ENCODE data around the gene WNT7B.
"Not testable (repeated sequence)": the region's sequence is repeated elsewhere in the genome, so short reads cannot be mapped to it uniquely, and the experiment has no call there.

Gene WNT7B

GRCh38 chr22:46007848-46008261 lies 30.9 kb upstream of the WNT7B start:
- no peak for DNase-seq

- peak; percentile 26 to 43 for DNase-seq
Measured at GRCh38 chr22:46007003-46007847, 30.3 kb upstream of the WNT7B start.

GRCh38 chr22:46006379-46007002 lies 29.5 kb upstream of the WNT7B start:
- DNase-seq: peak in 1 of 2 experiments; percentile 16

DNA sequence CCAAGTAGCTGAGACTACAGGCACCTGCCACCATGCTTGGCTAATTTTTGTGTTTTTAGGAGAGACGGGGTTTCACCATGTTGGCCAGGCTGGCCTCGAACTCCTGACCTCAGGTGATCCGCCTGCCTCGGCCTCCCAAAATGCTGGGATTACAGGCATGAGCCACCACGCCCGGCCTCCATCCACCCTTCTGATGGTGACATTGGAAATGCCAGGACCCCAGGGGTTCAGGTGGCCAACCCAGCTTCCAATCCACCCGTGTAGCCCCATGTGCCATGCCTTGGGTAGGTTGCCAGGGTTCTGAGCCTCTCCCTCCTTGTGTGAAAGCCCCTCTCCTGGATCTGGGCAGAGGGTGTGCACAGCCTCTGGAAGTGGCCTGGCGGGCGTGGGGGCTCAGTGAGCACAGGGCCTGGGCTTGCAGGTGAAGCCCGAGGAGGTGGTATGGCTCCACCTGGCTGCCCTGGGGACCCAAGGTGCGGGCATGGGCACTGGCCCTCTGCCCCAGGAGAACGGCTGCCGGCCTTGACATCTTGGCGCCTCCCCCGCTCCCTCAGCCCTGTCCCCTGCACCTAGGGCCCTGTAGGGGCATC lies 28.2 kb upstream of the WNT7B start:
- DNase-seq: not testable (repeated sequence)

- no peak for DNase-seq
Measured at GRCh38 chr22:46004105-46004866, 27.3 kb upstream of the WNT7B start.

DNA sequence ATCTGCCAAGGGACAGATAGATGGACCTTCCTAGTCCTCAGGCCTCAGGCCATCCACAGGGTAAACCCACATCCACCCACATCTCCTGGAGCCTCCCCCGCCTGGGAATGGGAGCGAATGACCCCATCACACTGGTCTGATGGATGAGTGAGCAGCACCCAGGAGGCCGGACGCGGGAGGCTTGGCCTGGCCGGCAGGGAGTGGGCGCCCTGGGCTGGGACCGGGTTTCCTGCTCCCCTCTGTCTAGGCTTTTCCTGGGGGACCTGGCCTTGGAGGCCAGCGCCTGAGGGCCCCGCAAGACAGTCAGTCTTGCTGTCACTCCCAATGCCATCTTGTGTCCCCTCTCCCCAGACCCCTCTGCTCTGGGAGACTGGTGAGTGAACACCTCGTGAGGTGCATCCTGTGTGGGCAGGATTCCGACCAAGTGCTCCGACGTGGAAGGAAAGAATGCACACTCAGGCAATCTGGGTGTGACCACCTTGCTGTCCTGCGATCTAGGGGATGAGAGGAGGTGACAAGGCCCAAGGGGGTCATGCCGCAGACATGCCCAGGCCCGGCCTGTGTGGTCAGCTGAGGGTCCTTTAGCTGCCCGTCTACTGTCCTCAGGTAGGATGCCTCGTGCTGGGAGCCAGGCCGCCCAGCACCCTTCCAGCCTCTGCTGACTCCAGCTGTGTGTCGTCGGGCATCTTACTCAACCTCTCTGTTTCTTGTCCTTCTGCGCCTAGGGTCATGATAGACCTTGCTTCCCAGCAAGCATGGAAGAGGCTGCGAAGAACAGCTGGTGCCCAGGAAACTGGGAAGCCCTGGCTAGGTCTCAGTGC lies 26.5 kb upstream of the WNT7B start:
- no peak for DNase-seq

GRCh38 chr22:46002757-46003270 lies 25.9 kb upstream of the WNT7B start:
- peak in 1 of 2 experiments; percentile 10 for DNase-seq

GRCh38 chr22:46001426-46002106 lies 24.6 kb upstream of the WNT7B start:
- no peak for DNase-seq

DNA sequence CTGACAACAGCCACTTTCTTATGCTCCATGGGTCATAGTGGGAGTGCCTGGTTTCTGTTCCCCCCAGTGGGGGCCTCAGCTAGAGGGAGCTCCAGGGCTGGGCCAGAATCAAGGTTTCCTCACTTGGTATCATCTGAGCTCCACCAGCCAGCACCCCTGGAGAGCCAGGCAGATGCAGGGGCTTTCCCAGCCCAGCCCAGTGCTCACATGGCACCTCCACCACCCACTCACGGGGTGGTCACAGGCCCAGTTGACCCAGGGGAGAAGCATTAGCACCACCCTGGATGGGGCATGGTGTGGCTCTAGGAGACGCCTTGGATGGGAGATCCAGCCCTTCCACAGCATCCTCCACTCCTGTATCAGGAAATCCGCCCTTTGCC lies 24.1 kb upstream of the WNT7B start:
- no peak for DNase-seq

DNA sequence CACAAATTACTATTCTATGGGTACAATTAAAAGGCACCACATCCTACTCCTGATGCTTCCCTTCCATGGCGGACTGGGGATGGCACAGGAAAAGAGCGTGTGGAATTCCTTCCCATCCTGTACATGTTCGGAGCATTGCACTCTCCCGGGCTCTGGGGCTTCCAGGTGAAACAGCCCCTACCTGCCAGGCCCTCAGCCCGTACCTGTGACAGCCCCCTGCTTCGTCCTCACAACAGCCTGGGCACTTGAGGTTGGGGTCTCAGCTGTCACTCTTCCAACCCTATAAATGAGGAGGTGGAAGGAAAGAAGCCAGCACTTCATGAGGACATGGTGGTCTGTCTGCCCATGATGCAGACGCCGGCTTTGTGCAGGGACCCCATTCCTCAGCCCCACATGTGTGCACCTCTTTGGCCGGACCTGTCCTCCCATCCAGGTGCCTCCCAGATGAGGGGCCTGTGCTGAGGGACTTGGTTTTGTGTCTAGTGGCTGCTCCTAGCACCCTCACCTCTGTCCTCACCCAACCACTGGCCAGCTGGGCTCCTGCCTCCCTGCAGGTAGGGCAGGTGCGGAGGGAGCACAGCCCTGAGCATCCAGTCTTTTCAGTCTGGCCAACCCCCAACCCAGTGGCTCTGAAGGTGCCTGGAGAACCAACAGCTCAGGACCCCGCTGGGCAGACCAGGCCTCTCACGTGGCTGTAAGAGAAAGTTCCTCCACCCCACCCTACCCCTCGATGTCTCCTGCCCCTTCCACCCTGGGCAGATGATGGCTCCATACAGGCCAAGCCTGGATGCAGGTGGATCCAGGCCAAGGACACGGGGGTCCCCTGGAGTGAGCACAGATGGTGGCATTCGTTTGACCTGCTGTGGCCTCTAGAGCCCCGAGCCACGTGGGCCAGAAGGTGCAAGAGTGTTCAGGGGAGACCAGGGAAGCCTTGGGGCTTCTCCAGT lies 23.4 kb upstream of the WNT7B start:
- DNase-seq: no peak

- no peak for DNase-seq
Measured at GRCh38 chr22:45999379-45999971, 22.5 kb upstream of the WNT7B start.

- DNase-seq: no peak
Measured at GRCh38 chr22:45998638-45999378, 21.8 kb upstream of the WNT7B start.

DNA sequence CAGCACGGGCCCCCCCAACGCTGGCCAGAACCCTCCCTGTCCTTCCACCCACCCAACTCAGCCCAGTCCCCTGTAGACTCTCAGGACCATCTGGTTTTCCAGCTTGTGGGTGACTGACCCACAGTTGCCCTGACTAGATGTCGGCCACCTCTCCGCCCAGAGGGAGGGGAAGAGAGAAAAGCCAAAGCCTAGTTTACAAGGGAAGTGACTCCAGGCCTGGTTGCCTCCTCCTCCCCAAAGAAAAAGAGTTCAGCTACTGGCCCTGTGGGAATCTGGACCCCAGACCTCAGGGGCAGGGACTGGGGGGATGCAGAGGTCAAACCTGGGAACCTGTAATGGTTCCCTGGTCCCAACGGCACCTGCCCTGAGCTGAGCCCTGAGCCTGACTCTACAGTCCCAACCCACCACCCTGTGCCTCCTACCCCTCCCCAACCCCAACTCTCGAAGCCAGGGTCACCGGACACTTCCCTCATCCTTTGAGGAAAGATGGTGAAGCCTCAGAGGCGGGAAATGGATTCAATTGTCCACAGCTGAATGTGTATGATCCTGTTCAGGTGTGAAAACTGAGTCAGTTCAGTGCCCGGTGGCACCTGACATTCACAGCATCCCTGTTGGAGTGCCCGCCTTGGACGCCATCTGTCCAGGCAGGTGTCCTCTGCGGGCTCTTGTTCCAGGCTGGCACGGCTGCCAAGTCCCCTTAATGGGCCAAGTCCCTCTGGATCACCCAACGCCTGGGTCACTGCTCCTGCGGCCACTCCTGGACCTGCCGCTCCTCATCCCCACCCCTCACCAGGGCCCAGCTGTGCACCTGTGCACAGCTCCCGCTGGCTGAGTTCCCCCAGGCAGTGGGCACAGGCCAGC lies 21.0 kb upstream of the WNT7B start:
- no peak for DNase-seq

DNA sequence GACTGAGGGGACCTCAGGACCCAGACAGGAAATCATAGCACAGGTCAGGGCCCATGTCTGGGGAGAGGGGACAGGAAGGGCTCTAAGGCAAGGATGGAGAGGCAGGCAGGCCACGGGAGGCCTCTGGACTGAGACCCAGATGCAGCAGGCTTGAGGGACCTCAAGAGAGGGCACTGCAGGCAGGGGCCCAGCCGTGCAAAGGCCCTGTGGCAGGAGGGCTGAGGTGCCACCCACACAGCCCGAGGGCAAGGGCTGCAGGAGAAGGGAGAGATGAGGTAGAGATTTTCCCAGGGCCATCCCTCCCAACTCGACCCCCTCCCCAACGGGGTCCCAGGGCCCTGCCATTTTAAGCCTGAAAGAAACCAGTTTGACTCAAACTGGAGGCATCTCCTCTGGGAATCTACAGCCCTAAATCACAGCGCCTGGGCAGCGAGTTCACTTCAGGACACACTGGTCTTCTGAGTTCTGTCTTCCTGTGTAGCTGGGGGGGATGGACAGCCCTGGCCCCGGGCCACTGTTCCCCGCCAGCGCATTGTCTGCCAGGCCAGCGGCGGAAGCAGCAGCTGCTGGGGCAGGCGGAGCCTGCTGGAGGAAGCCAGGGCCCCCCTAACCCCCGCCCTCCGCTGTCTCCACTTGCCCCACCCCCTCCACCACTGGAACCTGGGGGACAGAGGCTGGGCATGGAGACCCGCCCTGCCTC lies 20.3 kb upstream of the WNT7B start:
- DNase-seq: no peak

DNA sequence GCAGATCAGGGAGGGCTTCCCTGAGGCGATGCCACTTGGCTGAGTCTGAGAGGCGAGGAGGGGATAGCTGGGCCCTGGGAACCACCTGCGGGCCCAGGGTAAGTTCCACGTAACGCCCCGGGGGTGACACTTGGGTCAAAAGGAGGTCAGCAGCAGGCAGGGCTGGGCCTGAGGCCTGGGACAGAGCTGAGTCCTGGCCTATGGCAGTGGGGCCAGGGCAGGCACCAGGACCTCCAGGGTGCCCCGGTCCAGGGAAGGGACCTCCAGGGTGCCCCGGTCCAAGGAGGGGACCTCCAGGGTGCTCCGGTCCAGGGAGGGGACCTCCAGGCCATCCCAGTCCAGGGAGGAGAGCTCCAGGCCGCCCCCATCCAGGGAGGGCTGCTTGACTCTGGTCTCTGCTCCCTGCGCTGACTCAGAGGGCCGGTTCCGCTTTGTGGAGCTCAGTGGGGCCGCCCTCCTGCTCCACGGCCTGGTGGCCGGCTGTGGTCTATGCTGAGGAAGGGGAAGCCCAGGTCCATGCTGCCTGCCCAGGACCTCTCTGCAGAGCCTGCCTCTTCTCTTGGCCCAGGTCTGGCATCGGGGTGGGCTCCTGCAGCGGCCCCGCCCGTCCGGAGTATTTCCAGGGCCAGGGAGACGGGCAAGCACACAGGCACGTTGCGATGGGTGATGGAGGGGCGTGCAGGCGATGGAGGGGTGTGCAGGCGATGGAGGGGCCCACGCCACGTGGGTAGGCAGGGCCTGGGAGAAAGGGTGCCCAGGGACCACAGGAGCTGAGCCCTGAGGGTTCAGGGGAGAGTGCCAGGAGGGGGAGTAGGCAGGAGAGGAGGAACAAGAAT lies 19.5 kb upstream of the WNT7B start:
- no peak for DNase-seq

DNA sequence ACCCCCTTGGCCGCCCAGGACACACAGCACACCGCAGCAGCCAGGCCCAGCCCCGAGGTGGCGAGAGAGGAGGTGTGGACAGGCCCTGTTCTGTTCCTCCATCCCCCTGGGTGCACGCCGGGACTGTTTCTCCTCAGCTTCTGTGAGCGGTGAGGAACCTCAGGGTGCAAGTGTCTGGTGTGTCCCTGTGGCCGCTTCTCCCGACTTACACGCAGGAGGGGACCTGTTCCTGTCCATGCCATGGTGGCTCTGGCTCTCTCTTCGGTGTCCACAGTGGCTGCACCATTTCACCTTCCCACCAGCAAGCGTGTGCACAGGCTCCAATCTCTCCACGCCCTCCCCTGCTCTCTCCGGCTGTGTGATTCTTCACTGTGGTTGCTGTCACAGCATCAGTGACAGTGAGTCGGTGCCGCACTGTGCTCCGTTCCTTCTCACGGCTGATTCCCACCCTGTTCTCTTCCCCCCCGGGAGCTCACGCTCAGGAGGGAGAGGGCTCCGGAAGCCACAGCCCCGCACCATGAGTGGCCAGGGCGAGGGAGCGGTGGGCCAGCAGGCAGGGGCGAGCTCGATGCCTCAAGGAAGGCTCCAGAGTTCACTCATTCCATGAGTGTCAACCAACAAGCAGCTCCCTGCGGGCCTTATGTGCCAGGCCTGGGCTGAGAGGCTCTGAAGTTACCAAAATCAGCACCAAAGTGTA lies 18.6 kb upstream of the WNT7B start:
- DNase-seq: no peak

All from SW 1271 (cell line).